HG03196 (cell line): ENCODE measurements around the gene SH3BP1.
"Not testable (repeated sequence)": the region's sequence is repeated elsewhere in the genome, so short reads cannot be mapped to it uniquely, and the experiment has no call there.

Experiments used
- ATAC-seq: cut with Tn5 transposase; IDR thresholded peaks from one replicate; pipeline ENCODE4 v1.9.1; 2021; ENCODE audit not compliant: unreplicated experiment

The SH3BP1 gene

GRCh38 chr22:37656583-37656982 lies 17.1 kb downstream of the SH3BP1 start:
- ATAC-seq: not testable (repeated sequence)

- no peak for ATAC-seq
Observed at GRCh38 chr22:37657590-37658132, 18.2 kb downstream of the SH3BP1 start.

DNA sequence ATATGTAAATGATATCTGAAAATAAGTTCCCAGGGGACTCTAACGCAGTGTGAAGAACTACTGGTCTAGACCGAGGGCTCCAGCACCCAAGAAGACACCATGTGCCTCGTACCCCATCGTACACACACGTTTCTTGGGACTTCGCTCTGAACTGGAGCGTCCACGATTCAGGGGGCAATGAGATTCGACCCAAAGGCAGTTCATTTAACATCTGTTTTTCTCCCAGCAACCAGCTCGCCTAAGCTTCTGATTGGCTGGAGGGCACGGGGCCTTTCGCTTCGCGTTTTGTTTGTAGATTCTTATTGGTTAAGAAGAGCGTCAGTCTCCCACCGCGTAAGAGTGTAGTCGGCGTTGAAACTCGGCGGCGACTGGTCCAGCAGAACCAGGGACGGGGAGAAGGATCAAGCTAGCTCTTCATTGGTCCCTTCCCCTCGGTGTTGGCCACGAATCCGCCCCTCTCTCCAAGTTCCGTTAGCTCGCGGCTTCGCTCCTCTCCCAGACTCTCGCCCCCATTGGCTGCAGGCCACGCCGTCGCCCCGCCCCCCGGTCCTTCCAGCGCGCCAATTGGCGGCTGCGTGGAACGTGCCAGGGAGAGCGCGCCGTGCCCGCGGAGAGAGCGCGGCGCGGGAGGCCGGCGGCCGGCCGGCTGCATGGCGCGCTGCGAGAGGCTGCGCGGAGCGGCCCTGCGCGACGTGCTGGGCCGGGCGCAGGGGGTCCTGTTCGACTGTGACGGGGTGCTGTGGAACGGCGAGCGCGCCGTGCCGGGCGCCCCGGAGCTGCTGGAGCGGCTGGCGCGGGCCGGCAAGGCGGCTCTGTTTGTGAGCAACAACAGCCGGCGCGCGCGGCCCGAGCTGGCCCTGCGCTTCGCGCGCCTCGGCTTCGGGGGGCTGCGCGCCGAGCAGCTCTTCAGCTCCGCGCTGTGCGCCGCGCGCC lies 18.9 kb downstream of the SH3BP1 start, which contains the start of gene PDXP:
TSS of gene PDXP (plus strand) at position 591 of the 933 bp plus-strand sequence. CDS start at position 651, 60 bp downstream.
- peak; percentile 81 for ATAC-seq

- no peak for ATAC-seq
Observed at GRCh38 chr22:37659066-37659896, 19.8 kb downstream of the SH3BP1 start.

GRCh38 chr22:37659897-37660708 lies 20.6 kb downstream of the SH3BP1 start:
- no peak for ATAC-seq

GRCh38 chr22:37660709-37661045 lies 21.2 kb downstream of the SH3BP1 start:
- ATAC-seq: no peak

DNA sequence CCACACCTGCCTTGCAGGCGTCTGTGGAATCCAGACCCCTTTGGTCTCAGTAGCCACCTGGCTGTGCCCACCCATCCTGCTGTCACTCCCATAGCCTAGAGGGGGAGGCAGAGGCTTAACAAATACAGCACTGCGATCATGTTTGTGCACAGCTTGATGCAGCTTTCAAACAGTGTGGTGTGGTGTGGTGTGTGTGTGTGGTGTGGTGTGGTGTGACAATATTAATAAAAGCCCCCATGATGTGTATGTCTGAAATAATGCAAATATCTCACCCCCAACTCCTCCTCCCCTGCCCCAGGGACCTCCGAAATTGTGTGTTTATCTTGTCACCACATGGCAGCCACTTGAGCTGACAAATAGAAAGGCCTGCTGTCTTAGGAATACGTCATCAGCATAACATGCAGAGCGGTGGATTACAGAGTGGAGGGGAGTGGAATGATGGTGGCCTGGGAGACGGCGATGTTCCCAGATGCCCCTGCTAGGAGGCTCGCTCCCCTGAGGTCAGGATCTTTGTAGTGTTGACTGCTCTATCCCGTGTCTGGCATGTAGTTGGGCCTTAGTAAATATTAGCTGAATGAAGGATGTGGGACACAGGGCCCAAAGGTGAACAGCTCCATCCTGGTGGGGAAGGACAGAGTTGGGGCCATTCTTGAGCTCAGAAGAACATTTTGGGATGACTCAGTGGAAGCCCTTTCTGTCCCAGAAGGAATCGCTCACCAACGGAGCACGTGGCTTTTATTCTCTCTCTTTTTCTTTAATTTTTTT lies 21.9 kb downstream of the SH3BP1 start:
- ATAC-seq: no peak

DNA sequence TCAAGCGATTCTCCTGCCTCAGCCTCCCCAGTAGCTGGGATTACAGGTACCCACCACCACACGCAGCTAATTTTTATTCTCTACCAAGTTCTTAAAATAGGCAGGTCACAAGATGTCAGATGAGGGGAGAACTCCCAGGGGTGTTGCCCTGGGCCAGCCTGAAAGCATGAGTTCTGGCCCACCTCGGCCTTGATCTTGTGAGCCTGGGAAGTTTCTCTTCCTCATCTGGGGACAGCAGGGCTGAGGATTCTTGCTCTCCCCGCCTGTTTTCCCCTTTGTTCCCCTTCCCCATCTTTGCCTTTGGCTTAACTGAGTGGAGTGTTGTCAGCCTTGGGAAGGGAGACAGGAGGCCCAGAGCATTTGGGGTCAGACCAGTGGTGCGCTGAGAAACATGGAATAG lies 22.6 kb downstream of the SH3BP1 start:
- no peak for ATAC-seq

DNA sequence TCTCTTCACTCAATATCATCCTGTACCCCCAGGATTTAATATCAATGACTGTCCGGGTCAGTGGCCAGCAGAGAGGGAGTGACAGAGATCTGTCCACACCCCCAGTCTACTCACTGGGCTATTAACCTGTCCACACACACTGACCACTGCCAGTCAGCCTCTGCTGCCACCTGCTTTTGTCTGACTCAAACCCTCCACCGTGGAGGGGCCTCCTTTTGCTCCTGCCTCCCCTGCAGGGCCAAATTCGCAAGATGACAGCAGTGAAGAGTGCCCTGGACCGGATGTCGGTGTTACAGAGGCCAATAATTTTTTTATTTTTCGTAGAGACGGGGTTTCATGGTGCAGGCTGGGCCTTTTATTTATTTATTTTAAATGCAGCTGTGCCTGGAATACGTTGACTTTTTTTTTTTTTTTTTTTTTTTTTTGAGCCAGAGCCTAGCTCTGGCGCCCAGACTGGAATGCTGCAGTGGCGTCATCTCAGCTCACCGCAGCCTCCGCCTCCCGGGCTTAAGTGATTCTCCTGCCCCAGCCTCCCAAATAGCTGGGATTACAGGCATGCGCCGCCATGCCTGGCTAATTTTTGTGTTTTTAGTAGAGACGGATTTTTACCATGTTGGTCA lies 24.2 kb downstream of the SH3BP1 start:
- no peak for ATAC-seq

GRCh38 chr22:37664249-37665101 lies 25.0 kb downstream of the SH3BP1 start:
- no peak for ATAC-seq

GRCh38 chr22:37665487-37665886 lies 26.0 kb downstream of the SH3BP1 start:
- no peak for ATAC-seq

DNA sequence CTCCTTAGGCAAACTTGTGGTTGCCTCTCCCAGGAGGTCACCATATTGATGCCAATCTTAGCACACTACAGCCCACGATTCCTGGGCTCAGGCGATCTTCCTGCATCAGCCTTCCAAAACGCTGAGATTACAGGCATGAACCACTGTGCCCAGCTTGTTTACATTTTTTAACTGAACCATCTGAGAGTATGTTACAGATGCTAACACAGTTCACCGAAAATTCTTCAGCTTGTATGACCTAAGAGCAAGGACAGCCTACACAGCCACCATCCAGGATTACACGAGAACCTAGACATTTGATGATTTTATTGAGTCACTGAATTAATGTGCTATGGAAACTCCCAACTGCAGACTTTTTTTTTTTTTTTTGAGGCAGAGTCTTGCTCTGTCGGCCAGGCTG lies 30.1 kb downstream of the SH3BP1 start:
- ATAC-seq: no peak

DNA sequence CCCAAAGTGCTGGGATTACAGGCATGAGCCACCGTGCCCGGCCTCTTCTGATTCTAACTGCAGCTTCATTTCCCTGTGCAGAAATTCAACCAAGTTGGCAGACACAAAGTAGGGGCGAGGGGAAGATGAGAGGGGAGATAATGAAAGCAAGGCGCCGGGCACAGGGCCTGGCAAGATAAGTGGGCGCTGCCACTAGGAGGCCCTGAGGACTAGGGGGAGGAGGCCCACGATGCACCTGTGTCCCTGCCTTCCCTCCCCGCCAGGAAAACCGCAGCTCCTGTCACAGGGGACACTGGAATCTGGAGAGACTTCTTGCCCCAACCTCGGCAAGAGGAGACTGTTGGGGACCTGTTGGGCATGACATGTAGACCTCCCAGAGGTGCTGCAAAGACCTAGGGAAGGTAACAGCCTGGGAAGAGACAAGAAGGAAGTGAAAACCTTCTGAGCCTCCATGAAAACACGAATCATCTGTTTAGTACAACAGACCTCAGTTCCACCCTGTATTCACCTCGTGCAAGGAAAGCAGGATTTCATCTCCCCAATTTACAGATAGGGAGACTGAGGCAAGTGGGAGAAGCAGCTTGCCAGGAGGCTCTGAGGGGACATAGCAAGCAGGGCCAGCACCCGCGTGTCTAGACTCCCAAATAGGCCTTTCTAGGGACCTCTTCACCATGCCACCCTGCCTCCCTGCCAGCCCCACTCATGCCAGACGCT lies 32.9 kb downstream of the SH3BP1 start:
- ATAC-seq: no peak

DNA sequence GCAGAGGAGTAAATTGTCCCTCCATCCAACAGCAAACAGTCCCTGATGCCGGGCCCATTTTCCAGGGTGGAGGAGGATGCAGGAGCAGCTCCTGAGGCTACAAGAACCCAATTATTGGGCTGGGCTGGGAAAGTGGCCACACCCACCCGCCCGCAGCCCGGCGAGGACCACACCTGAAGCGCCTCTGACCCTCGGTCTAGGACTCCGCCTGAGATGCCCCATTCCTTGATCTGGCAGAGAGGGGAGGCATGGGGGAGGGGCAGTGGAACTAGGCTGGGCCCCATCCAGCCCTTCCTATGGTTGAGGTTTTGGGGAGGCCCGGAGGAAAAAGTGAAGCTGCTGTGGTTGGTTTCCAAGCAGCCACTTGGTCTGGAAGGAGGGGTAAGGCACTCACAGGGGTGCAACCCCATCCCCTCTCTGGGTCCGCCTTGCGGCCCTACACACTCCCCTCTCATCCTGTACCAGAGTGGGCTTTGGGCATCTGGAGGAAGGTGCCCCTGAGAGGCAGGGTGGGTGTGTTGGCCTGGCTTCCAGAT lies 33.5 kb downstream of the SH3BP1 start:
- ATAC-seq: no peak

DNA sequence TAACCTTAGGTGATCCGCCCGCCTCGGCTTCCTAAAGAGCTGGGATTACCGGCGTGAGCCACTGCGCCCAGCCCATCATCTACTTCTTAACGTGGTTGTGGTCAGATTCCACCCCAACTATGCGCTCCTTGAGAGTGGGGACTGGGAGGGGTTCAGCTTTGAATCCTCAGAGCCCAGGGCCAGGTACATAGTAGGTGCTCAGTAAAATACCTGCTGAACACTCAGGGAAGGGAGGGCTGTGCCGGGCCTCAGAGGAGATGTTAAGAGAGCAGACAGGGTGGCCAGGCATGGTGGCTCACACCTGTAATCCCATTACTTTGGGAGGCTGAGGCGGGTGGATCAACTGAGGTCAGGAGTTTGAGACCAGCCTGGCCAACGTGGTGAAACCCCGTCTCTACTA lies 34.8 kb downstream of the SH3BP1 start:
- ATAC-seq: no peak

DNA sequence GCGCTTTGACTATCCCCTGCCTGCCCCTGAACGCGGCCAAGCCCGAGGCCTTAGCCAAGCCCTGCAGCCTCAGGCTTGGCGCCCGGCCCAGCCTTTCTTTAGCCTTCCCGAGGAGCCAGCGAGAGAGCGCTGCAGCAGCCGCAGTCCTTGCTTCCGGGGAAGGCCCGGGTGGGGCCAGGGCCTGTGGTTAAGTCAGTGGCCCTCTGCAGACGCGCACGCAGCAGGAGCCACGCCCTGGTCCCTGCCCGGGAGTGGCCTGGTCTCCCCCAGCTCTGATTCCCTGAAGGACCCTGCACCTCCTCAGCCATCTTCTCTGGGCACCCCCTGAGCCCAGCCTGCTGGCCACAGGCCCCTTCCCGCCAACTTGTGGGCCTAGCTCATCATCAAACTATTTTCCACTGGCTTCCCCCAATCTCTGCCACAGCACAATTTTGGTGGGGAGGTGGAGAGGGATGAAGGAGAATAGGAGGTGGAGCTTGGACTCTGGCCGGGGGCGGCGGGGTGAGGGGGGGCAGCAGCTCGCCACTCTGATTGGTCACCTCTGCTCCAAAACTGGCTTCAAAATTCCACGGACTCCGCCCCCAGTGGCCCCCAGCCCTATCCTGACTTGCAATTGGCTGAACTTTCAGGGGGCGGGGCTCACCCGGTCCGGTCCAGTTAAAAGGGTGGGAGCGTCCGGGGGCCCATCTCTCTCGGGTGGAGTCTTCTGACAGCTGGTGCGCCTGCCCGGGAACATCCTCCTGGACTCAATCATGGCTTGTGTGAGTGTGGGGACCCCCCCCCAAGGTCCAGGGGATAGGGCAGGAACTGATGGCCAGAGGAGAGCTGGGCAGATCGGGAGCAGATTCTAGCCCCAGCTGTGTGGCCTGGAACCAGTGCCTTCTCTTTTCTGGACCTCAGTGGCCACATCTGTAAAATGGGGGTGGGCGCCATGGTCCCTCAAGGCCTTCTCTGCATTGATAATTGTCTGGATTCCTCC lies 35.8 kb downstream of the SH3BP1 start, which contains the start of gene LGALS1:
TSS of gene LGALS1 (plus strand) at position 686 of the 979 bp plus-strand sequence. CDS start at position 753, 67 bp downstream.
- peak; percentile 45 for ATAC-seq
